Fibroblast of skin of right biceps (primary cell): ENCODE data around the gene ZNF582.
"Not testable (repeated sequence)": the region's sequence is repeated elsewhere in the genome, so short reads cannot be mapped to it uniquely, and the experiment has no call there.

Experiments used
- DNase-seq: peaks from one replicate; pipeline ENCODE4 v3.0.0-alpha.2; 2013

Gene ZNF582

DNA sequence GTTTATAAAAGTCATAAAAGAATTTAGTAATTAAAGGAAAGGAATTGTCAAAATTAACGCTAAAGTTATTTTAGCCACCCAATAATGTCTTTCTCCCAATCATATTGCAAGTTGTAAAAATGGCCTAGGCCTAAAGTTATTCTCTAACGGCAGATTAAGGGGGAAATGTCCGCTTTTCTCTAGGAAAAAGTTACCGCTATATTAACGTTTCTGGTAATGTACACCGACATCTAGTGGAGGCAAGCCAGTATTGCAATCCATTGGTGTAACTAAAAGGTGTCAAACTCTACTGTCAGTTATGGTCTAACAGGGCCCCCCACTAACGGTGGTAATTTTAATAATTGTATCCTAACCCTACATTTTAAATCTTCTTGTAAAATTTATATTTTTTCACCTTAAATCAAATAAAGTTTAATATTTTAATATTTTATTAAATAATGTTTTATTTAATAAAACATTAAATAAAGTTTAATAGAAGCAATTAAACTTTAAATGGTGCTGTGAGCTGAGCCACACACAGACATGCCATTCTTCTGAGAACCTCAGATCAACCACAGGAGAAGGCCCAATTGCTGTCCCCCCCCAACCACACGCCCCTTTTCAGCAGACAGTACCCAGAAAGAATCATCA is 42.8 kb downstream of the ZNF582 start:
- peak; percentile 54 for DNase-seq

DNA sequence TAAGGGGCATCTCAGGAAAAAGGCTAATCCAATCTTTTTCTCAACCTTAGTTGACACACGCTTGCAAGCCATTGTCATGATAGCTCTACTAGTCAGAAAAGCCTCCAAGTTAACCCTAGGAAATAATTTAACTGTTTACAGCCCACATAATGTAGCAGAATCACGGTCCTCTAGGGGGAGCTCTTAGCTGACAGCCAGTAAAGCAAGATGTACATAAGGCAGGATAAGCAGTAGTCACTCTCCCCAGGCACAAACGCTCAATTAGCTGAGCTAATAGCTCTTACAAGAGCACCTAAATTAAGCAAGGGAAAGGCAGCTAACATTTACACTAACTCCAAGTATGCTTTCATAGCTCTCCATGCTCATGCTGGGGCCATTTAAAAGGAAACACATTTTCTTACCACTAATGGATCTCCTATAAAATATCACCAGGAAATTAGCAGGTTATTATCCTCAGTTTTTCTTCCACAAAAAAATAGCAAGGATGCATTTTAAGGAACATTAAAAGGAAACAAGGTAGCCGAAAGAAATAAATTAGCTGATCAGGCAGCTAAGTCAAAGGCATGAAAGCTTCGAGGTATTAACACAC is 45.0 kb downstream of the ZNF582 start:
- DNase-seq = peak; percentile 4

DNA sequence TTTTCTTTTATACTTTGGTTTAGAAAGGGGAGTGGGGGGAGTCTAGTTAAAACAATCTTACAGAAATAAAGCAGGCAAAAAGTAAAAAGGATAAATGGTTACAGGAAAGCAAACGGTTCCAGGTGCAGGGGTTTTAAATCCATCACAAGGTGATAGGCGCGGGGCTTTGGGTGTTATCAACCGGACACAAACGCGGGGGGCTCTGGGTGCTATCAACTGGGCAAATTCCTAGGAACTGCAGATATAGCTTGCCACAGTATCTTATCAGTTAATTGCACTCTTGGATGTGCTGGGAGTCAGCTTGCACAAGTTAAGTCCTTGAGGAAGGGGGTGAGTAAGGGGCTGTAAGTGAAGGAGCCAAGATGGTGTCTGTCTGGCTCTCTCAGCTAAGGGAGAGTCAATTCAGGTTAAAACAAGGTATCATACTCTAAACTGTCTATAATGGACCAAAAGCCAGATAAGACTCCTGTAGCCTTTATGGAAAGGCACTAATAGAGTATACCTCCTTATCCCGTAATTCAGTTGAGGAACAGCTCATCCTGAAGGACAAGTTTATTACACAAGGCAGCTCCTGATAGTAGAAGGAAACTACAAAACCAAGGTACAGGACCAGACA is 46.1 kb downstream of the ZNF582 start:
- DNase-seq = no peak

DNA sequence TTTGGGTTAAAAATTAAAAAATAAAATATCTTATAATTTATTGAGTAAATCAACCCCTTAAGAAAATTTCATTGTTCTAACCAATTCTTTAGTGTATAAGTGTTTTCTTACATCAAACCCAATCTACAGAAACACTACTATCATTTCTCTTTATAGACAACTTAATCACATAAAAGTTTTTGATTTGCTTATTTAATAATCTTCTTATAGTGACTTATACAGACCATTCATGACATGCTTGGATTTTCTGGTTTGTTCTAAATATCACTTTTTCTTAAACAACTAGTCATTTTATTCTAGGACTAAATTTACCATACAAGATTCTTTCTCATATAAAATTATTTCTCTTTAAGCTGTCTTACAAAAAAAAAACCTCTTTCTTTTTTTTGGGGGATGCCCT is 51.4 kb downstream of the ZNF582 start:
- no peak for DNase-seq

DNA sequence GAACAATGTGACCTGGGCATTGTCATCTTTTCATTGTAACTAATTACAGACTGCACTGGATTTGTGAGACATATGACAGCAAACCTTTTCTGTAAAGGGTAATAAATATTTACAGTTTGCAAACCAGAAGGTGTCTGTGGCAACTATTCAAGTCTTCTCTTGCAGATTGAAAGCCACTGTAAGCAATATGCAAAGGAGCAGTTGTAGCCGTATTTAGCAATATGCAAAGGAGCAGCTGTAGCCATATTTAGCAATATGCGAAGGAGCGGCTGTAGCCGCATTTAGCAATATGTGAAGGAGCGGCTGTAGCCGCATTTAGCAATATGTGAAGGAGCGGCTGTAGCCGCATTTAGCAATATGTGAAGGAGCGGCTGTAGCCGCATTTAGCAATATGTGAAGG is 54.3 kb downstream of the ZNF582 start:
- not testable (repeated sequence) for DNase-seq

DNA sequence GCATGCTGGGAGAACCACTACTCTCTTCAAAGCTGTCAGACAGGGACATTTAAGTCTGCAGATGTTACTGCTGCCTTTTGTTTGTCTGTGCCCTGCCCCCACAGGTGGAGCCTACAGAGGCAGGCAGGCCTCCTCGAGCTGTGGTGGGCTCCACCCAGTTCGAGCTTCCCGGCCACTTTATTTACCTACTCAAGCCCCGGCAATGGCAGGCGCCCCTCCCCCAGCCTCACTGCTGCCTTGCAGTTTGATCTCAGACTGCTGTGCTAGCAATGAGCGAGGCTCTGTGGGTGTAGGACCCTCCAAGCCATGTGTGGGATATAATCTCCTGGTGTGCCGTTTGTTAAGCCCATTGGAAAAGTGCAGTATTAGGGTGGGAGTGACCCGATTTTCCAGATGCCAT is 56.3 kb downstream of the ZNF582 start:
- not testable (repeated sequence) for DNase-seq

DNA sequence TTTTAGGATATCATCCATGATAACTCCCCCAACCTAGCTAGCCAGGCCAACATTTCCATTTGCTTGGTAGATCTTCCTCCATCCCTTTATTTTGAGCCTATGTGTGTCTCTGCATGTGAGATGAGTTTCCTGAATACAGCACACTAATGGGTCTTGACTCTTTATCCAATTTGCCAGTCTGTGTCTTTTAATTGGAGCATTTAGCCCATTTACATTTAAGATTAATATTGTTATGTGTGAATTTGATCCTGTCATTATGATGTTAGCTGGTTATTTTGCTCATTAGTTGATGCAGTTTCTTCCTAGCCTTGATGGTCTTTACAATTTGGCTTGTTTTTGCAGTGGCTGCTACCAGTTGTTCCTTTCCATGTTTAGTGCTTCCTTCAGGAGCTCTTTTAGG is 58.0 kb downstream of the ZNF582 start:
- DNase-seq = not testable (repeated sequence)

DNA sequence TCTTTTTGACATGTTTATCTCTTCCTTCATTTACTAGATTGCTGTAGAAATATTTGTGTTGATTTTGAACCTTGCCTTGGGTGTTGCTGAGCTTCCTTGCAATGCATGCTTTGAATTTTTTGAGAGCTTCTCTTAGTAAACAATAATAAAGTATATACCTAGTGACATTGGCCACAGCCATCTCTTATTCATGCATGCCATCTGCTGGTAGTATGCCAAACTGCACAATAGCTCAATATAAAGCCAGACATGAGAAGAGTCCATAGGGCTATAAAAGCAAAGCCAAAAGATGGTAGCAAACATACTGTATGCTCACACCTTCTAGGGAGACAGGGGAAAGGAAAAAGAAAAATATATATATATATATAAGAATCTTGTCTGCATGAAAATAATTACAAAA is 59.8 kb downstream of the ZNF582 start:
- peak; percentile 48 for DNase-seq
